K562 (cell line): ENCODE results near the gene NMT1. TPM values are rescaled to one million over a fixed set of nuclear protein-coding genes. Genes with fewer than 3 reads are reported as not detected.

Source experiments
- ATF3 ChIP-seq, 2 experiments: fragments of 450-650 bp in 1 of 2; sonication (generic) in 1 of 2; formaldehyde crosslinking in 1 of 2; IDR thresholded peaks in 1 of 2; conservative IDR thresholded peaks in 1 of 2; 2 replicates each; pipeline versions ENCODE4 v1.6.1 to v1.8.1; 2016 to 2023; ENCODE audit warnings: mild to moderate bottlenecking in 2 of 2, moderate library complexity in 2 of 2, inconsistent platforms in 1 of 2, missing genetic modification reagents in 1 of 2
- ATF7 ChIP-seq: fragments of 450-650 bp; IDR thresholded peaks from 2 replicates; pipeline ENCODE4 v1.7.1; 2014; ENCODE audit warnings: mild to moderate bottlenecking, moderate library complexity
- GATAD2A ChIP-seq: fragments of 450-650 bp; IDR thresholded peaks from 2 replicates; pipeline ENCODE4 v1.6.1; 2017
- HDAC3 ChIP-seq: fragments of 450-650 bp; IDR thresholded peaks from 2 replicates; pipeline ENCODE4 v1.6.1; 2018; ENCODE audit warnings: borderline replicate concordance, mild to moderate bottlenecking, moderate library complexity; ENCODE audit not compliant: partially characterized antibody
- KDM5B ChIP-seq: fragments of 200-600 bp; sonication (generic); IDR thresholded peaks from 2 replicates; pipeline ENCODE4 v1.6.1; 2012; ENCODE audit warnings: low read depth, mild to moderate bottlenecking, moderate library complexity, low read length, control low read depth, inconsistent platforms; ENCODE audit not compliant: insufficient replicate concordance
- NCOA4 ChIP-seq: fragments of 450-650 bp; IDR thresholded peaks from 2 replicates; pipeline ENCODE4 v1.6.1; 2018; ENCODE audit warnings: mild to moderate bottlenecking; ENCODE audit not compliant: partially characterized antibody
- SP2 ChIP-seq: IDR thresholded peaks from 2 replicates; pipeline ENCODE4 v1.6.1; 2011; ENCODE audit warnings: mild to moderate bottlenecking, low read depth, low read length, moderate library complexity; ENCODE audit not compliant: poor library complexity, severe bottlenecking; ENCODE audit errors: extremely low read depth
- STAG1 ChIP-seq: sonication (generic); formaldehyde crosslinking; IDR thresholded peaks from 2 replicates; pipeline ENCODE4 v1.5.0; 2020; ENCODE audit warnings: missing genetic modification reagents, borderline replicate concordance
- ZNF133 ChIP-seq: fragments of 250-450 bp; sonication (Bioruptor Pico); IDR thresholded peaks from 2 replicates; pipeline ENCODE4 v1.4.0; 2020; ENCODE audit warnings: mild to moderate bottlenecking
- ZNF174 ChIP-seq: fragments of 250-450 bp; sonication (Bioruptor Pico); IDR thresholded peaks from 2 replicates; pipeline ENCODE4 v1.4.0; 2020; ENCODE audit warnings: mild to moderate bottlenecking
- ZNF785 ChIP-seq: fragments of 250-450 bp; sonication (Bioruptor Pico); IDR thresholded peaks from 2 replicates; pipeline ENCODE4 v1.4.0; 2020; ENCODE audit warnings: mild to moderate bottlenecking
- polyA plus RNA-seq, 8 experiments: library from polyadenylated mRNA; depleted of rRNA in 4 of 8; stranded (reverse) in 5 of 8; unstranded in 3 of 8; fragments of >200 nt; fragmentation: Nextera tagmentation in 2 of 8; fragmentation: Illumina TruSeq in 1 of 8; extraction: Ambion mirVana in 2 of 8; extraction: Trizol in 1 of 8; gene quantifications; 2 replicates each; pipeline versions ENCODE4 v1.2.1 to v1.2.3, GENCODE V29; 2011 to 2014; ENCODE audit warnings: inconsistent platforms in 1 of 8, missing spikeins in 1 of 8
- total RNA-seq, 7 experiments: library from RNA; depleted of rRNA in 6 of 7; stranded (reverse); fragments of >200 nt in 6 of 7; fragmentation: Illumina TruSeq in 2 of 7; extraction: Trizol in 2 of 7; gene quantifications; 2 replicates each; pipeline versions ENCODE4 v1.2.1 to v1.2.3, GENCODE V29; 2011 to 2021; ENCODE audit warnings: low replicate concordance in 1 of 7
- TF ChIP-seq, protein P1 (sequence below): fragments of 200-600 bp; sonication (generic); IDR thresholded peaks from one replicate; pipeline ENCODE4 v1.6.1; 2012; ENCODE audit warnings: mild to moderate bottlenecking, low read depth, low read length, inconsistent platforms

Gene NMT1
- total and polyA plus RNA-seq, 9 of the 15 experiments (the other 6 are each of a cell fraction or from before 2014, with no cell fraction given) = 86.7 to 569 (median 213) TPM

DNA sequence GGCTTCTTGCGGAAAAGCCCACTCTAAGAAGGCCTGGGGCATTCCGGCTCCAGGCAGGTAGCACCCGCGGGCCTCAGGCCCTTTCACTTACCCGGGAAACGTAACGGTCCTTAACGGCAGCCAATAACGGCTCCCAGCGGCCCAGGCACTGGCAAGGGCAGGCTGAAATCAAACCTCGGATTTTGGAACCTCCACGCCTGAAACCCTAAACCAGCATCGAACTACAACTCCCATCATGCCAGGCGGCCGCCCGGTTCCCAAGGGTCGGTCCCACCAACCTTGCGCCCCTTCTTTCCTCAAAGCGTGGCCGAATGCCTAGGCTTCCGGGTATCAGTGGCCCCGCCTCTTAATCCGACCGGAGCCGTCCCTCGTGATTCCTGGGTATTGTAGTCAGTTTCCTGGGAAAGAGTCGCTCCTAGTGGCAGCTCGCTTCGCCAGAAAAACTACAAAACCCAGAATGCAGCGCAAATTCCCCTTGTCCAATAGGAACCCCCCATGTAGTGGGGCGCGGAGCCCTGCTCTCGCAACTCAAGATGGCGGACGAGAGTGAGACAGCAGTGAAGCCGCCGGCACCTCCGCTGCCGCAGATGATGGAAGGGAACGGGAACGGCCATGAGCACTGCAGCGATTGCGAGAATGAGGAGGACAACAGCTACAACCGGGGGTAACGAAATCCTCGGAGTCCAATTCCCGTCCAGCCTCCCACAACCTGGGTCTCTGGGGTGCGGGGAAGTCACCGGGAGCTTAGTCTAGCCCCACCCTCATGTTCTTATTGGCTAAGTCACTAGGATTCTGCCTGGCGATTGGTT is at the start of gene NMT1 (continued):
- TF ChIP-seq ATF3 (IDR thresholded peaks at IDR 0.05) = no peak
- no peak for TF ChIP-seq ATF3 (CRISPR knock-in tag; conservative IDR thresholded peaks at IDR 0.05)
- TF ChIP-seq GATAD2A = no peak
- TF ChIP-seq HDAC3 = no peak
- no peak for TF ChIP-seq NCOA4
- TF ChIP-seq SP2 = peak; percentile 70
- no peak for TF ChIP-seq STAG1 (CRISPR knock-in tag)
- TF ChIP-seq ZNF133 (CRISPR knock-in tag) = no peak
- TF ChIP-seq KDM5B = peak; percentile 85
- TF ChIP-seq ZNF174 (CRISPR knock-in tag) = peak; percentile 68; the same call in 1 of the 2 replicates
- TF ChIP-seq, protein P1, sequence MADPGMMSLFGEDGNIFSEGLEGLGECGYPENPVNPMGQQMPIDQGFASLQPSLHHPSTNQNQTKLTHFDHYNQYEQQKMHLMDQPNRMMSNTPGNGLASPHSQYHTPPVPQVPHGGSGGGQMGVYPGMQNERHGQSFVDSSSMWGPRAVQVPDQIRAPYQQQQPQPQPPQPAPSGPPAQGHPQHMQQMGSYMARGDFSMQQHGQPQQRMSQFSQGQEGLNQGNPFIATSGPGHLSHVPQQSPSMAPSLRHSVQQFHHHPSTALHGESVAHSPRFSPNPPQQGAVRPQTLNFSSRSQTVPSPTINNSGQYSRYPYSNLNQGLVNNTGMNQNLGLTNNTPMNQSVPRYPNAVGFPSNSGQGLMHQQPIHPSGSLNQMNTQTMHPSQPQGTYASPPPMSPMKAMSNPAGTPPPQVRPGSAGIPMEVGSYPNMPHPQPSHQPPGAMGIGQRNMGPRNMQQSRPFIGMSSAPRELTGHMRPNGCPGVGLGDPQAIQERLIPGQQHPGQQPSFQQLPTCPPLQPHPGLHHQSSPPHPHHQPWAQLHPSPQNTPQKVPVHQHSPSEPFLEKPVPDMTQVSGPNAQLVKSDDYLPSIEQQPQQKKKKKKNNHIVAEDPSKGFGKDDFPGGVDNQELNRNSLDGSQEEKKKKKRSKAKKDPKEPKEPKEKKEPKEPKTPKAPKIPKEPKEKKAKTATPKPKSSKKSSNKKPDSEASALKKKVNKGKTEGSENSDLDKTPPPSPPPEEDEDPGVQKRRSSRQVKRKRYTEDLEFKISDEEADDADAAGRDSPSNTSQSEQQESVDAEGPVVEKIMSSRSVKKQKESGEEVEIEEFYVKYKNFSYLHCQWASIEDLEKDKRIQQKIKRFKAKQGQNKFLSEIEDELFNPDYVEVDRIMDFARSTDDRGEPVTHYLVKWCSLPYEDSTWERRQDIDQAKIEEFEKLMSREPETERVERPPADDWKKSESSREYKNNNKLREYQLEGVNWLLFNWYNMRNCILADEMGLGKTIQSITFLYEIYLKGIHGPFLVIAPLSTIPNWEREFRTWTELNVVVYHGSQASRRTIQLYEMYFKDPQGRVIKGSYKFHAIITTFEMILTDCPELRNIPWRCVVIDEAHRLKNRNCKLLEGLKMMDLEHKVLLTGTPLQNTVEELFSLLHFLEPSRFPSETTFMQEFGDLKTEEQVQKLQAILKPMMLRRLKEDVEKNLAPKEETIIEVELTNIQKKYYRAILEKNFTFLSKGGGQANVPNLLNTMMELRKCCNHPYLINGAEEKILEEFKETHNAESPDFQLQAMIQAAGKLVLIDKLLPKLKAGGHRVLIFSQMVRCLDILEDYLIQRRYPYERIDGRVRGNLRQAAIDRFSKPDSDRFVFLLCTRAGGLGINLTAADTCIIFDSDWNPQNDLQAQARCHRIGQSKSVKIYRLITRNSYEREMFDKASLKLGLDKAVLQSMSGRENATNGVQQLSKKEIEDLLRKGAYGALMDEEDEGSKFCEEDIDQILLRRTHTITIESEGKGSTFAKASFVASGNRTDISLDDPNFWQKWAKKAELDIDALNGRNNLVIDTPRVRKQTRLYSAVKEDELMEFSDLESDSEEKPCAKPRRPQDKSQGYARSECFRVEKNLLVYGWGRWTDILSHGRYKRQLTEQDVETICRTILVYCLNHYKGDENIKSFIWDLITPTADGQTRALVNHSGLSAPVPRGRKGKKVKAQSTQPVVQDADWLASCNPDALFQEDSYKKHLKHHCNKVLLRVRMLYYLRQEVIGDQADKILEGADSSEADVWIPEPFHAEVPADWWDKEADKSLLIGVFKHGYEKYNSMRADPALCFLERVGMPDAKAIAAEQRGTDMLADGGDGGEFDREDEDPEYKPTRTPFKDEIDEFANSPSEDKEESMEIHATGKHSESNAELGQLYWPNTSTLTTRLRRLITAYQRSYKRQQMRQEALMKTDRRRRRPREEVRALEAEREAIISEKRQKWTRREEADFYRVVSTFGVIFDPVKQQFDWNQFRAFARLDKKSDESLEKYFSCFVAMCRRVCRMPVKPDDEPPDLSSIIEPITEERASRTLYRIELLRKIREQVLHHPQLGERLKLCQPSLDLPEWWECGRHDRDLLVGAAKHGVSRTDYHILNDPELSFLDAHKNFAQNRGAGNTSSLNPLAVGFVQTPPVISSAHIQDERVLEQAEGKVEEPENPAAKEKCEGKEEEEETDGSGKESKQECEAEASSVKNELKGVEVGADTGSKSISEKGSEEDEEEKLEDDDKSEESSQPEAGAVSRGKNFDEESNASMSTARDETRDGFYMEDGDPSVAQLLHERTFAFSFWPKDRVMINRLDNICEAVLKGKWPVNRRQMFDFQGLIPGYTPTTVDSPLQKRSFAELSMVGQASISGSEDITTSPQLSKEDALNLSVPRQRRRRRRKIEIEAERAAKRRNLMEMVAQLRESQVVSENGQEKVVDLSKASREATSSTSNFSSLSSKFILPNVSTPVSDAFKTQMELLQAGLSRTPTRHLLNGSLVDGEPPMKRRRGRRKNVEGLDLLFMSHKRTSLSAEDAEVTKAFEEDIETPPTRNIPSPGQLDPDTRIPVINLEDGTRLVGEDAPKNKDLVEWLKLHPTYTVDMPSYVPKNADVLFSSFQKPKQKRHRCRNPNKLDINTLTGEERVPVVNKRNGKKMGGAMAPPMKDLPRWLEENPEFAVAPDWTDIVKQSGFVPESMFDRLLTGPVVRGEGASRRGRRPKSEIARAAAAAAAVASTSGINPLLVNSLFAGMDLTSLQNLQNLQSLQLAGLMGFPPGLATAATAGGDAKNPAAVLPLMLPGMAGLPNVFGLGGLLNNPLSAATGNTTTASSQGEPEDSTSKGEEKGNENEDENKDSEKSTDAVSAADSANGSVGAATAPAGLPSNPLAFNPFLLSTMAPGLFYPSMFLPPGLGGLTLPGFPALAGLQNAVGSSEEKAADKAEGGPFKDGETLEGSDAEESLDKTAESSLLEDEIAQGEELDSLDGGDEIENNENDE = no peak
- TF ChIP-seq ATF7 = peak; percentile 79; the same call in 1 of the 2 replicates
- TF ChIP-seq ZNF785 (CRISPR knock-in tag) = no peak
